ENCODE results near the gene GIN1. TPM values are rescaled to one million over a fixed set of nuclear protein-coding genes. Genes with fewer than 3 reads are reported as not detected.

Gene GIN1
- total RNA-seq, 2 experiments from 2014 or later, result 9.8 to 11.7 TPM

- intact Hi-C loops (cut with micrococcal nuclease), result loop anchor here (10.0 kb wide), 2 partner anchors 98 to 348 kb away; no protein-coding TSS in a partner anchor
- ATAC-seq (no peak), DNase-seq (no peak)
- ChIA-PET CTCF (interaction anchor here (1.4 kb wide), 1 partner anchor 452 kb away, joined by 5 read pairs; no protein-coding TSS in a partner anchor), POLR2A (interaction anchor here (1.2 kb wide), 1 partner anchor 13 kb away, joined by 6 read pairs; the partner anchor contains the start of genes GIN1 and PPIP5K2)
- no peak overlapping the region for H3K4me3 Mint-ChIP-seq
- H3K36me3 Mint-ChIP-seq (ENCODE audit: low read depth), result peaks cover 10% of the 10 kb centered on the region
- H3K4me1 Mint-ChIP-seq (ENCODE audit: low read depth), result peaks cover 23% of the 10 kb centered on the region
- no peaks in the 10 kb centered on the region for H3K27me3 Mint-ChIP-seq
- TF ChIP-seq CTCF (IDR thresholded peaks at IDR 0.05), result no peak
- H3K27ac Mint-ChIP-seq, result no peak overlapping the region
- H3K9me3 Mint-ChIP-seq, result no peaks in the 10 kb centered on the region
Measured at GRCh38 chr5:103133231-103133630, 13.3 kb upstream of the GIN1 start.

GRCh38 chr5:103132684-103133083, 12.7 kb upstream of the GIN1 start:
- ChIA-PET POLR2A (interaction anchor here (1.2 kb wide), 1 partner anchor 13 kb away, joined by 6 read pairs; the partner anchor contains the start of genes GIN1 and PPIP5K2), CTCF (interaction anchor here (1.4 kb wide), 1 partner anchor 451 kb away, joined by 5 read pairs; no protein-coding TSS in a partner anchor)
- Mint-ChIP-seq H3K27ac (no peak overlapping the region), H3K36me3 (ENCODE audit: low read depth) (peaks cover 10% of the 10 kb centered on the region), H3K27me3 (no peaks in the 10 kb centered on the region), H3K4me1 (ENCODE audit: low read depth) (peaks cover 24% of the 10 kb centered on the region), H3K9me3 (no peaks in the 10 kb centered on the region), H3K4me3 (no peak overlapping the region)
- ATAC-seq, result no peak
- intact Hi-C loops (cut with micrococcal nuclease), result loop anchor here (10.0 kb wide), 2 partner anchors 98 to 348 kb away; no protein-coding TSS in a partner anchor
- no peak for DNase-seq
- no peak for TF ChIP-seq CTCF (IDR thresholded peaks at IDR 0.05)

- ChIA-PET CTCF (interaction anchor here (0.8 to 5.5 kb wide), 4 partner anchors 8 to 1186 kb away, joined by 3 to 33 read pairs (median 3); partner anchors contain the start of genes GIN1 and PPIP5K2), POLR2A (interaction anchor here (0.9 to 2.2 kb wide), 2 partner anchors 8 to 31 kb away, joined by 3 to 10 read pairs; partner anchors contain the start of genes GIN1 and PPIP5K2)
- no peak for ATAC-seq
- Mint-ChIP-seq H3K9me3 (no peaks in the 10 kb centered on the region), H3K36me3 (ENCODE audit: low read depth) (peaks cover 12% of the 10 kb centered on the region), H3K4me1 (ENCODE audit: low read depth) (peaks cover 29% of the 10 kb centered on the region), H3K27ac (no peak overlapping the region), H3K27me3 (no peaks in the 10 kb centered on the region), H3K4me3 (no peak overlapping the region)
- no peak for DNase-seq
- TF ChIP-seq CTCF (IDR thresholded peaks at IDR 0.05), result no peak
- intact Hi-C loops (cut with micrococcal nuclease), result loop anchor here (10.0 kb wide), 1 partner anchor 363 kb away; no protein-coding TSS in a partner anchor
Measured at GRCh38 chr5:103128202-103128601, 8.3 kb upstream of the GIN1 start.

GRCh38 chr5:103127292-103127817, 7.4 kb upstream of the GIN1 start:
- ChIA-PET POLR2A (interaction anchor here (0.9 kb wide), 1 partner anchor 32 kb away, joined by 3 read pairs; no protein-coding TSS in a partner anchor), CTCF (interaction anchor here (0.9 to 5.5 kb wide), 2 partner anchors 12 to 1185 kb away, joined by 3 to 33 read pairs; no protein-coding TSS in a partner anchor)
- peaks cover 28% of the 10 kb centered on the region for H3K4me1 Mint-ChIP-seq (ENCODE audit: low read depth)
- no peak for TF ChIP-seq CTCF (IDR thresholded peaks at IDR 0.05)
- DNase-seq (no peak), ATAC-seq (no peak)
- no peak overlapping the region for H3K4me3 Mint-ChIP-seq
- intact Hi-C loops (cut with micrococcal nuclease), result loop anchor here (10.0 kb wide), 1 partner anchor 363 kb away; no protein-coding TSS in a partner anchor
- no peaks in the 10 kb centered on the region for H3K27me3 Mint-ChIP-seq
- H3K27ac Mint-ChIP-seq, result no peak overlapping the region
- no peaks in the 10 kb centered on the region for H3K9me3 Mint-ChIP-seq
- H3K36me3 Mint-ChIP-seq (ENCODE audit: low read depth), result peaks cover 15% of the 10 kb centered on the region

- H3K36me3 Mint-ChIP-seq (ENCODE audit: low read depth), result peaks cover 19% of the 10 kb centered on the region
- ATAC-seq (no peak), DNase-seq (no peak)
- peaks cover 36% of the 10 kb centered on the region for H3K4me1 Mint-ChIP-seq (ENCODE audit: low read depth)
- intact Hi-C loops (cut with micrococcal nuclease), result loop anchor here (10.0 kb wide), 1 partner anchor 362 kb away; no protein-coding TSS in a partner anchor
- H3K27ac Mint-ChIP-seq, result no peak overlapping the region
- ChIA-PET CTCF (interaction anchor here (5.5 kb wide), 1 partner anchor 12 kb away, joined by 33 read pairs; no protein-coding TSS in a partner anchor), POLR2A (no interaction called here)
- no peaks in the 10 kb centered on the region for H3K27me3 Mint-ChIP-seq
- no peaks in the 10 kb centered on the region for H3K9me3 Mint-ChIP-seq
- no peak for TF ChIP-seq CTCF (IDR thresholded peaks at IDR 0.05)
- no peak overlapping the region for H3K4me3 Mint-ChIP-seq
Measured at GRCh38 chr5:103126557-103126956, 6.6 kb upstream of the GIN1 start.

Data from activated CD8-positive, alpha-beta T cell treated with anti-CD3 and anti-CD28 coated beads for 36 hours (primary cell).